HG02623 (cell line): Measurements from ENCODE around the gene TSPAN15.
A peak's percentile ranks its signal among the peaks of the same experiment; 100 is the strongest.

ENCODE experiments used
- ATAC-seq: cut with Tn5 transposase; IDR thresholded peaks from one replicate; pipeline ENCODE4 v1.9.1; 2021; ENCODE audit warnings: moderate library complexity; ENCODE audit not compliant: unreplicated experiment

The TSPAN15 gene

DNA sequence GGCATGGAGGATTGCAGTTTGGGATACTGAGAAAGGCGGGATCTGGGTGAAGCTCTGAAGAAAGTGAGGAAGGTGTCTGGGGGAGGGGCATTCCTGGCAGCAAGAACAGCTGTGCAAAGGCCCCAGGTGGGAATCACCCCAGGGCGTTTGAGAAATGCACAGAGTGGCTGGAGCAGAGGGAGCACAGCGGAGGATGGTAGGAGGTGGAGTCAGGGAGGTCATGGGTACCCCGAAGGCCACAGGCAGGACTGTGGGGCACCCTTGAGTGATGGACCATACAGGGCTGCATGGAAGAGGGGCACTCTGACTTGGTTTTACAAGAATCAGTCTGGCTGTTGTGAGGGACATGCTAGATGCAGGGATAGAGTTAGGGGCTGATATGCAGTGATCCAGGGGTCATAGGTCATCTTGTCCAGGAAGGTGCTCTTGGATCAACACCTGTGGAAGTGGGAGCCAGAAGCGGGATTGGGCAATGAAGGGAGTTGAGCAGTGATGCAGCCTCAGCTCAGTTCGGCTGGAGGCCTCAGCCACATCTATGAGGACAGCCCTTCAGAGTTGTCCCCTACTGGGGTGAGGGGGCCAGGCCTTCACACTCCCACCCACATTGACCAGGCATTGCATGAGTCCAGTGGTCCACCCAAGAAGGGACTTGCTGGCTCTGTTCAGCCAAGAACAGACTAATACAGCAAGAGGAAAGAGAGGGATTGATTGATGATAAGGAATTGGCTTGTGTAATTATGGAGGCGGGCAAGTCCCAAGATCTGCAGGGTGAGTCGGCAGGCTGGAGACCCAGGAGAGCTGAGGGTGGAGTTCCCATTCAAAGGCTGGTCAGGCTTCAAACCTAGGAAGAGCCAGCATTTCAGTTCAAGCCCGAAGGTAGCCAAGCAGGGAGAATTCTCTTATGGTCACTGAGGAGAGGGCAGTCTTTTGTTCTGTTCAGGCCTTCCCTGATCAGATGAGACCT lies 48.7 kb downstream of the TSPAN15 start:
- ATAC-seq, result no peak

DNA sequence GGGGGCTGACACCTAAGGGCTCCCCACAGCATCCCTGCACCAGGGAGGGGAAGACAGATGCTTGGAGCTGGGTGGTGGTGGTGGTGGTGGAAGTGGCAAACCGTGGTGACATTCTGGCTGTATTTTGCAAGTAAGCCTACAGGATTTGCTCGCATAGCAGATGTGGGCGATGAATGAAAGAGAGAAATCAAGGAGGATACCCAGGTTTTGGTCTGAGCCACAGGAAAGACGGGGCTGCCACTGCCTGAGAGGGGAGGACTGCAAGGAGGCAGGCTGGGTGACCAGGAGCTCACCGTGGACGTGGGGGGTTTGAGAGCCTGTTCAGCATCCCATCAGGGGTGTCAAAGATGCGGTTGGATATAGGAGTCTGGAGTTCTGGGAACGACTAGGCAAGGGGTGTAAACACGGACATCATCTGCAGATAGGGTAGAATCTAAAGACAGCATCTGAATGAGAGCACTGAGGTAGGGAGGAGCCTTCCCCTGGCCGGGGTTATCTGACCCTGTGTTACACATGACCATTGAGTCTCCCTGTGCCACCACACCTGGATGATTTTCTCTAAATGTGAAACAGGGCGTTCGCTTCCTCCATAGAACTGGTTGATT lies 49.7 kb downstream of the TSPAN15 start:
- ATAC-seq, result no peak

DNA sequence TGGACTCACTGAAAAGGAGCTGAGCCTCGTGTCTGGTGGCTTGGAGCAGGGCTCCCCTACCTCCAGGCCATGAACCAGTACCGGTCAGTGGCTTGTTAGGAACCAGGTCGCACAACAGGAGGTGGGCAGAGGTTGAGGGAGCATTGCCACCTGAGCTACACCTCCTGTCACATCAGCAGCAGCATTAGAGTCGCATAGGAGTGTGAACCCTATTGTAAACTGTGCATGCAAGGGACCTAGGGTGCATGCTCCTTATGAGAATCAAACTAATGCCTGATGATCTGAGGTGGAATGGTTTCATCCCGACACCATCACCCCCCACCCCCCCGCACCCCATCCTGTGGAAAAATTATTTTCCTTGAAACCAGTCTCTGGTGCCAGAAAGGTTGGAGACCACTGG lies 50.4 kb downstream of the TSPAN15 start:
- no peak for ATAC-seq

DNA sequence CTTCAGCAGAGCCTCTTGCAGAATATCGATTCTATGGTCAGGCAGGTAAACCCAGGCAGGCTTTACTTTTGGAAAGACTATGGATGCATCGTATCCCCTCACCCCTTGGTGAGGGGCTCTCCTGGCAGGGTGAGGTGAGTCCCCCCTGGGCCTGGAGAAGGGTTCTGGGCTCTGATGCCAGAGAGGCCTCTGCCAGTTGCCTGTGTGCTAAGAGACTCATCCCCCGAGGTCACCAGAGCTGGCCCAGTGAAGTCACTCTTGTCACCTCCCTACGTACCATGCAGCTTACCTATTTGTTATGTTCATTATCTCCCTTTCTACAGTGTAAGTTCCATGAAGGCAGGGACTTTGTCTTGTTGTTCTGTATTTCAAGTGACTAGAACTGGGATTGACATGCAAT lies 51.3 kb downstream of the TSPAN15 start:
- no peak for ATAC-seq

DNA sequence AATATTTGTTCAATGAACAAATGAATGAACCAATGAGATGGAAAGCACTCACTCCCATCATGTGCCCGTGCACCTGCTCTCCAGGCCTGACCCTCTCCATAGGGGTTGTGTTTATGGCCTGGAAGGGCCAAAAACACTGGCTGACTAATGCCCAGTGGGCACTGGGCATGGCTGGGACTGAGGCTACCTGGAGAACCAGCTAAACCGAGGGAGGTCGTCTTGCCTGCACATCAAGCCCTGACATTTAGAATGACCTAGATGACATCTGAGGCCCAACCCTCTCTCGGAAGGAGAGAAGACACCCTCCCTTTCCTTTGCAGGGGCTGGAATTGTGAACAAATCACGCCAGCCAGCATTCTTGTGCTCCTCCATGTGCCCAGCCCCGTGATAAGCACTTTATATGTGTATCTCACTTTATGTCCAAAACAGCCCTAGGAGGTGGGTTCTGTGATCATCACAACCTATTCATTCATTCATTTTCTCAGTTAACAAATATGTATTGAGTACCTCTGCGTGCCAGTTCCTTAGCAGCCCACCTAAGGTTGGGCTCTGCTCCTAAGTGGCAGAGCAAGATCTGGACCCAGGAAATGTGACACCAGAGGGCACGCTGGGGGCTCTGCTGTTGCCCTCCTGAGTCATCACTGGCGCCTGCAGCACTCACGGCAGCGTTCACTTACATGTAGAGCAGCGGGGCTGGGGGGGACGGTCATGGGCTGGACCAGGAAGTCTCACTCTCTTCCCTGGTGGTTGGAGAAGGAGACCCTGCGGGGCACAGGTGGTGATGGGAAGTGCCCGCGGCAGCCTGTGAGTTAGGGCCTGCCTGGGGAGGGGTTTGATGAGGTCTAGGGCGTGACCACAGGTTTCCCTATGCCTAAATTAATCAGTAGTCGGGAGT lies 52.0 kb downstream of the TSPAN15 start:
- ATAC-seq, result no peak

DNA sequence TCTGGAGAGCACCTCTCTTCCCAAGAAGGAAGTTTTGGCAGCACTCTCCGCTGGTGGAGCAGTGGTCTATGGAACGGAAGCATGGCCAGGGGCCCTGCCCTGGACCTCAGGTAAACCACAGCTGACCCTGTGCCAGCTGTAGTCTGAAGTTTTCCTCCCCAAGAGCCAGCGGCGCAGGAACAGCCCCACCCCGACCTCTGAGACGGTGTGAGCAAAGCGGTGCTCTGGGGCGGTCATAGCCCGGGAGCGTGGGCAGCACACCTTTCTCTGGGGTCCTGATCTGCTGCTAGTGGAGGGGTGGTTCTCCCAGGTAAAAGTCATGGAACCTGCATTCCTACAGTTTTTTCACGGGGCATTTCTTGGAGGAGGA lies 52.6 kb downstream of the TSPAN15 start:
- no peak for ATAC-seq

DNA sequence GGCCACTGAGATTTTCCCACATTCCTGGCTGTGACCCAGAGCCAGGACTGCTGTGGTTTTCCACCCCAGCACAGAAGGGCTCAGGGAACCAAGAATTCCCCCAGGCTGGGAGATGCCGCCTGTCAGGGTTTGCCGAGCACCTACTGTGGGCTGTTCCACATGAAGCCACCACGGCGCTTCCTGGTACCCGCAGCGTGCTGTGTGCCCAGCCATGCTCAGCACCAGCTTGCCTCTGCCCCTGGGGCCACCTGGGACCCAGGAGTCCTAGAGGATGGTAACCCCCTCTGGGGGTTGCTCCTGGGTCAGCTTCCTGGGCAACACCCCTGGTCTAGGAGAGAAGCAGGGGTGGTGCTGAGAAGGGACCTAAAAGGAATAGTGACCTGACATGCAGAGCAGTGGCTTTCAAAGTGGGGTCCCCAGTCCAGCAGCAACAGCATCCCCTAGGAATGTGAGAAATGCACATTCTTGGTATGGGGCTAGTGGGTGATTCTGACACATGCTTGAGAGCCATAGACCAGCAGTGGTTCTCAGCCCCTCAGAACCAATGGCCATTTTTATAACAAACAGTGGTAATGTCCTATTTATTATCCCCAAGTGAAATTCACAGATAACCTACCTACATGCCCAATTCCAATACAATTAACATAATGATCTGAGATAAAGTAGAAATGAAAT lies 53.4 kb downstream of the TSPAN15 start:
- ATAC-seq, result no peak

DNA sequence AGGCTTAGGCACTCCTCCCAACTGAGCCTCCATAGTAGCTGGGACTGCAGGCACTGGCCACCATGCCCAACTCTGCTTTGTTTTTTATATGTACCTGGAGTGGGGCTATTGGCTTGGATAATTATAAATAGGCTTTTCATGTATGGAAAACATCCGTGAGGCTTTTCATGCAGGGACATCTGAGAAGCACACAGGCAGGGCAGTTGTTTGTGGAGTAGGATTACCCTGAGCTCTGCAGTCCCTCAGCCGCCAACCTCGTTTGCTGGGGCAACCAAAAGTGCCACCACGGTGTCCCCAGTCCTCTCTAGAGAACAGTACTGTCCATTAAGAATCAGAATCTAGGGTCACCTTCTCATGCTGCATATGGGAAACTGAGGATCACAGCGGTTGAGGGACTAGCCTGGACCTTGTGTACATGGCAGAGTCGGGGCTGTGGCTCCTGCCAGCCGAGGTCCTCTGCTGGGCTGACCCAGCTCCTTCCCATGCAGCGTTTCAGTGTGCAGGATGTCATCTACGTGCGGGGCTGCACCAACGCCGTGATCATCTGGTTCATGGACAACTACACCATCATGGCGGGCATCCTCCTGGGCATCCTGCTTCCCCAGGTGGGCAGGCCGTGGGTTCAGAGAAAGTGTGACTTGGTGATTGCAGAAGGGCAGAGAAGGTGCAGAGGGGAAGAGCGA lies 54.5 kb downstream of the TSPAN15 start:
- no peak for ATAC-seq

DNA sequence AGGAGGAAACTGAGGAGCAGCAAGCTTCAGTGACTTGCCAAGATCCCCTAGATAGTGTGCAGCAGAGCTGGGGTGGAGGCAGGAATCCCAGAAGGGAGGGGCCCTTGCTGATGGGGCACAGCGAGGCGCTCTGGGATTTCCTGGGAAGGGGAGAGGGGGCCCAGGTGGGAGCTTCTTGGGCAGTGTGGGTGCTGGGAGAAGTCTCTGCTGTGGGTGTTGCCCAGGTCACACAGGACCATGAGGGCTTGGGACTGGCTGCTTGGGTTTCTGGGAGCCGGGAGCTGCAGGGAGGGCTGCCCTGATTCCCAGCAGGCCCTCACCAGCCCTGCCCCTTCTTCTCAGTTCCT lies 55.2 kb downstream of the TSPAN15 start:
- ATAC-seq, result no peak

DNA sequence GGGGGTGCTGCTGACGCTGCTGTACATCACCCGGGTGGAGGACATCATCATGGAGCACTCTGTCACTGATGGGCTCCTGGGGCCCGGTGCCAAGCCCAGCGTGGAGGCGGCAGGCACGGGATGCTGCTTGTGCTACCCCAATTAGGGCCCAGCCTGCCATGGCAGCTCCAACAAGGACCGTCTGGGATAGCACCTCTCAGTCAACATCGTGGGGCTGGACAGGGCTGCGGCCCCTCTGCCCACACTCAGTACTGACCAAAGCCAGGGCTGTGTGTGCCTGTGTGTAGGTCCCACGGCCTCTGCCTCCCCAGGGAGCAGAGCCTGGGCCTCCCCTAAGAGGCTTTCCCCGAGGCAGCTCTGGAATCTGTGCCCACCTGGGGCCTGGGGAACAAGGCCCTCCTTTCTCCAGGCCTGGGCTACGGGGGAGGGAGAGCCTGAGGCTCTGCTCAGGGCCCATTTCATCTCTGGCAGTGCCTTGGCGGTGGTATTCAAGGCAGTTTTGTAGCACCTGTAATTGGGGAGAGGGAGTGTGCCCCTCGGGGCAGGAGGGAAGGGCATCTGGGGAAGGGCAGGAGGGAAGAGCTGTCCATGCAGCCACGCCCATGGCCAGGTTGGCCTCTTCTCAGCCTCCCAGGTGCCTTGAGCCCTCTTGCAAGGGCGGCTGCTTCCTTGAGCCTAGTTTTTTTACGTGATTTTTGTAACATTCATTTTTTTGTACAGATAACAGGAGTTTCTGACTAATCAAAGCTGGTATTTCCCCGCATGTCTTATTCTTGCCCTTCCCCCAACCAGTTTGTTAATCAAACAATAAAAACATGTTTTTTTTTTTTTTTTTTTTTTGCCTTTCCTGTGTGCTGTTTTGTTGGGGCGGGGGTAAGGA lies 55.8 kb downstream of the TSPAN15 start:
- ATAC-seq, result no peak

DNA sequence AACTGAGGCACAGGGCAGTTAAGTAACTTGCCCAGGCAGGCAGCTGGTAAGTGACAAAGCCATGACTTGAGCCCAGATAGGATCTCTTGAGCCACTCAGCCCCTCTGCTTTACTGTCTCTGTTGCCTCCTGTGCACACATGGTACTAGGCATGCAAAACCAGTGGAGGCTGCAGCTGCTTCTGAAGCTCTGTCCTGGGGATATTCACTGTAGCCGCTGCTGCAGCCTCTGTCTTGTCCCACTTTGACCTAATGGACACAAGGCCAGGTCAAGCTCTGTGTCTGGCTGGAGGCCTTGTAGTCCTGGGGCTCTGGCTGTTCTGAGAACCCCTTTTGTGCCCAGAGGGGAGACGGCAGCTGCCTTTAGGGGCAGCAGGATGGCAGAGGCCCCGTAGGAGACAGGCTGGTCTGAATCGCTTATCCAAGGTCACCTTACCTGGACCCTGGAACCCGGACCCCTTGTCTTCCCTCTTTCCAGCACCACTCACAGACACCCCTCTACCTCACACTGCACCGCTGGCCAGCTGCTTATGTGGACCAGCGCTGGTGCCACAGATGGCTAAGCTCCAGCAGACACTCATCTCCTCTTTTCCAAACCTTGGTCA lies 57.6 kb downstream of the TSPAN15 start:
- no peak for ATAC-seq

DNA sequence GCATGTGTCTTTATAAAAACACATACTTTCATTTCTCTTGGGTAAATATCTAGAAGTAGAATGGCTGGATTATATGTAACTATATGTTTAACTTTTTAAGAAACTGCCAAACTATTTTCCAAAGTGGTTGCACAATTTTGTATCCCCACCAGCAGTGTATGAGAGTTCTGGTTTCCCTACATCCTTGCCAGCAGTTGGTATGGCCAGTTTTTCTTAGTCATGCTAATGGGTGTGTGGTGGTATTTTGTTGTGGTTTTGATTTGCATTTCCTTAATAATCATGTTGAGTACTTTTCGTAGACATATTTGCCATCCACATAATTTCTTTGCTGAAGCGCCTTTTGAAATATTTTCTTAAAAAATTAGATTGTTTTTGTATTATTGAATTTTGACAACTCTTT lies 61.6 kb downstream of the TSPAN15 start:
- ATAC-seq, result no peak

DNA sequence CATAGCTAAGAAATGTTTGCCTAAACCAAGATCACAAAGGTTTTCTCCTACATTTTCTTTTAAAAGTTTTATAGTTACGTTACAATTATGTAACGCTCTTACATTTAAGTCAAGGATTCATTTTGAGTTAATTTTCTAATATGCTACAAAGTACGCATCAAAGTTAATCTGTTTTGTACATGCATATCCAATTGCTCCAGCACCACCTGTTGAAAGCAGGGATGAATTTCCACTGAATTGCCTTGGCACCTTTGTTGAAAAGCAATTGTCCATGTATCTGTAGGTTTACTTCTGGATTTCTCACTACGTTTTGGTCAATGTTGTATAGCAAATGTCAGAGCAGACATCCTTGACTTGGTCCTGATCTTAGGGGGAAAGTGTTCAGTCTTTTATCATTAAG lies 62.4 kb downstream of the TSPAN15 start:
- no peak for ATAC-seq

DNA sequence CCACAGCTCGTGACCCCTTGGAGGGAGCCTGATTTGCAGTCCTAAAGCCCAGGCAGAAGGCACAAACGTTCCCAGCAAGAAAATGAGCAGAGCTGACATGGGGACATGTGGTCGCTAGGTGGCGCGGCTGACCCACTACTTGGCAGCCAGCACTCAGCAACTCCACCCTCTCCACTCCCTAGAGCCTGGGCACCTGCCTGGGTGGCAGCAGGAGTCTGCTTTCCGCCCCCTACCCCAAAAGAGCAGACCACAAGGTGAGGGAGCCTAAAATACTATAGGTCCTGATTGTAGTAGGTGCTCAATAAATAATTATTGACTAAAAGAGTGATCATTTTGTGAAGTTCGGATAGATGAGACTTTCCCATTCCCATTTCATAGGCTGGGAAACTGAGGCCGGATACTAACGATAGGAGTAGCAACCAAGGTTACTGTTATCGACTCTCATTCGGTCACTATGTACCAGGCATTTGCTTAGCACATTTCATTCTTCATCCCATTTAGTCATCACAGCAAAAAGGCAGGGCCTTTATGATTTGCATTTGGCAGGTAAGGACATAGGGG lies 64.5 kb downstream of the TSPAN15 start:
- peak; percentile 64 for ATAC-seq

DNA sequence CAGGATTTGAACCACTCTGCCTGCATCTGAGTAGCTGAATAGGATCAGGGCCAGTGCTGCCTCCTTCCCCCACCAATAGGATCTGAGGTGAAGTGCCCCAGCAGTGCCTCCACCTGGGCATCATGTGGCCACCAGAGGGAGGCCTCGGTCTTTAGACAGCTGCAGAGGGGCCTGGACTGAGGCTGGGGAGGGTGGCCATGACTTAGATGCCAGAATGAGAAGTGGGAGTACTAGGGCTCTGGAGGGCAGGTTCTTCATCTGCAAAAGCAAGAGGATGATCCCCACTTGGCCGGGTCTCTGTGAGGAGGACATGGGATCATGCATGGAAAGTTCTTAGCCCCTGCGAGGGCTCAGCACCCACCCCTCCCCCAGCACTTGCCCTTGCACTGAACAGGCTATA lies 65.1 kb downstream of the TSPAN15 start:
- no peak for ATAC-seq

DNA sequence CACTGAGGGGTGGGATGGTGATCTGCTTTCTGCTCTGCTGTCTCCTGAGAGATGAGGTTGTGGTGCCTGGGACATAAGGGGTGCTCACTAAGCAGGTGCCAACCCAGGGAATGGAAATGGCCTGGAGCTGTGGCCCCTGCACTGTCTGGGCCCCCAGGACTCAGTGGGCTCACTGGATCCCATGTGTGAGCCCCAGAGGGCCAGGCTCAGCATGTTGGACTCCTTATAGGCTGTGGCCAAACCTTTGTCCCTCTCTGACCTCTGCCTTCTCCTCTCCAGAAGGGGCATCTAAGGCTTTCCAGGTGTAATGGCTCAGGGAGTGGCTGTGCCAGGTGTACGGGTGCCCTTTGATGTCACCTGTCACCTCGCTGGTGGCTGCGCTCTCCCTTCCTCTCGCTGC lies 65.5 kb downstream of the TSPAN15 start:
- ATAC-seq, result no peak

DNA sequence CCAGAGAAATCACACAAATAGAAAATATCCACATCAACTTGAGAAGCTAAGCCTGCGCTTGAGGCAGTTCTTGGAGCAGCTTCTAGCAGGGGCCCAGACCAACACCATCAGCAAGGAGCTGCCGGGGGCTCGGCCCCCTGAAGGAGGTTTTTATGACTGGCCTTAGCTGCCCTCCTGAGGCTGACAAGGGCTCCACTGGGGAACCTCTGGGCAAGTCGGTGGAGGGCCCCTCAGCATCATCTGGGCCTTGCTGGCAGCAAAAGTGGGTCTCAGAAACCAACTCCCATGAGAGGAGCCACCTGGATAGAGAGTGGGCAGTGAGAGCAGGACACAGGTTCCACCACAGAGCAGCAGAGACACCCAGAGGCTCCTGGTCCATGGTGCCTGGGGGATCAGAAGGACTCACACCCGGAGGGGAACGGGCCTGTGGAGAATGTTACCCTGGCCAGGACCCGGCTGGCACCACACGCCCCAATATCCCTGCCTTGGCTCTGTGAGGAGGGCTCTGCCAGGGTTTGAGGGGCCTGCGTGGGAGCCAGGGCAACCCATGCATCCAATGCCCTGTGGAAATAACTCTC lies 66.1 kb downstream of the TSPAN15 start:
- no peak for ATAC-seq

DNA sequence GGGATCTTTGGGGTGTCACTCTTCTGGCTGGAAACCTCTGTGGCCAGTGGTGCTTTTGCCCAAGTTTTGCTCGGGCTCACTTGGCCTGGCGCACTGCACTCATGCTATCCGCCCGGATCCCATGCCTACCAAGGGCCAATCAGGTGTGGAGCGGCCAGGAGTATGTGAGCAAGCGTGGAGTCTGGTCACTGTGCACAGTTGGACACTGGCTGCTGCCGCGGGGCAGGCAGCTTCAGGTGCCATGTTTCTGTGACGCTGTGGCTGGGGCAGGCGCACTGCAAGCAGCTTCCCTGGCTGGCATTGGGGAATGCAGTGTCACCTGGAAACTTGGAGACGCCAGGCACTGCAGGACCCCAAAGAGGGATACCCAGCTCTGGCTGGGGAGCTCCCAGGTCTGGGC lies 76.7 kb downstream of the TSPAN15 start:
- ATAC-seq, result no peak
